Measurements from ENCODE around the gene PMEPA1.
A peak's percentile ranks its signal among the peaks of the same experiment; 100 is the strongest.

The PMEPA1 gene

DNA sequence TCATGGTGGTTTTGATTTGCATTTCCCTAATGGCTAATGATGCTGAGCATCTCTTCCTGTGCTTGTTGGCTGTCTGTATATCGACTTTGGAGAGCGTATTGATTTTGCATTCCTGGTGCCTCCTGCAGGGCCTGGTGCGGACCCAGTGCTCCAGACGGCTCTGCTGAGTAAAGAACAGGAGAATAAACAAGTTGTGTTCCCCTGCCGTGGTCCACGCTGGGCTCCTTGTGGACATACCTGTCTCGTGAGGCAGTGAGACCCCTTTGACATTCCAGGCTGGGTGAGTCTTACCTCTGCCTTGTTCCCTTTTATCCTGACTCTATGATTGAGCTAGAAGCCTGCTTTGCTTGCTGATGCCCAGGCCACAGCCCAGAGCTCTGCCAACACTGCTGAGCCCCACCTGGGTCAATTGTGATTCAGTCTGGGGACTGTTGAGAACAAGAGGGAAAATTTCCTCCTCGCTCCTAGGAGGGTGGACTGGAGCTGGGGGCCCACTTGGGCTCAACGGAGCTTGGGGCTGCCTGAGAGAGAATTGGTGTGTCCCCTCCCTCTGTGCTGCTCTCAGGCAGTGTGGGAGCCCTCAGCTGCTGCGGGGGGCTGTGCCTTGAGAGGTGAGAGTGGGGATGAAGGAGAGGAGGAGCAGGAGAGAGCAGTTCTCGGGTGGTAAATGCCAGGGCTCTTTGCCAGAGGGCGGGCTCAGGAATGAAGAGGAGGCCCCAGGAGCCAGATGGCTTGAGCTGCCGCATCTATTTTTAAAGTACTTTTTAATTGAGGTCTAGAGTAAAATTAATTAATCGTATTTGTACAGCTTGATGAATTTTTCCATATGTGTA is 43.7 kb upstream of the PMEPA1 start:
- in situ Hi-C loops (cut with MboI; ENCODE audit: low pct_unique_long_range_greater_than_20kb, low sequenced_read_pairs, unreplicated experiment), result no loop called here
- TF ChIP-seq, protein P1, sequence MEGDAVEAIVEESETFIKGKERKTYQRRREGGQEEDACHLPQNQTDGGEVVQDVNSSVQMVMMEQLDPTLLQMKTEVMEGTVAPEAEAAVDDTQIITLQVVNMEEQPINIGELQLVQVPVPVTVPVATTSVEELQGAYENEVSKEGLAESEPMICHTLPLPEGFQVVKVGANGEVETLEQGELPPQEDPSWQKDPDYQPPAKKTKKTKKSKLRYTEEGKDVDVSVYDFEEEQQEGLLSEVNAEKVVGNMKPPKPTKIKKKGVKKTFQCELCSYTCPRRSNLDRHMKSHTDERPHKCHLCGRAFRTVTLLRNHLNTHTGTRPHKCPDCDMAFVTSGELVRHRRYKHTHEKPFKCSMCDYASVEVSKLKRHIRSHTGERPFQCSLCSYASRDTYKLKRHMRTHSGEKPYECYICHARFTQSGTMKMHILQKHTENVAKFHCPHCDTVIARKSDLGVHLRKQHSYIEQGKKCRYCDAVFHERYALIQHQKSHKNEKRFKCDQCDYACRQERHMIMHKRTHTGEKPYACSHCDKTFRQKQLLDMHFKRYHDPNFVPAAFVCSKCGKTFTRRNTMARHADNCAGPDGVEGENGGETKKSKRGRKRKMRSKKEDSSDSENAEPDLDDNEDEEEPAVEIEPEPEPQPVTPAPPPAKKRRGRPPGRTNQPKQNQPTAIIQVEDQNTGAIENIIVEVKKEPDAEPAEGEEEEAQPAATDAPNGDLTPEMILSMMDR (IDR thresholded peaks at IDR 0.05; ENCODE audit: extremely low read depth, insufficient read depth, missing control alignments), result no peak
- DNase-seq (ENCODE audit: low spot score), result no peak

DNA sequence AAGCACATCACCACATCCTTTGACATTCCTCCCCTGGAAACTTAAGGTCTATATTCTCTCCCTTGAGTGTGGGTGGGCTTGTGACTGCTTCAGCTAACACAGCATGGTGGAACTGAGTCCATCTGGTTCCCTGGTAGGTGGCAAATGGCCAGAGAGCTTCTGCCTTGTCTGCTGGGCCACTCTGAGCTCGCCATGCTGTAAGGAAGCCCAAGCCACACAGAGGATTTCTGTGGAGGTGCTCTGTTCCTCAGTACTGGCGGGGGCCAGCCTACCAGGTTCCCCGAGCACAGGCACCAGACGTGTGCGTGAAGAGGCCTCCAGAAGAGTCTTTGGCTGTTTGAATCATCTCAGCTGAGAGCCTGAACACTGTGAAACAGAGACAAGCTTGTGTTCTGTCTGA is 41.6 kb upstream of the PMEPA1 start:
- TF ChIP-seq, protein P1 (IDR thresholded peaks at IDR 0.05; ENCODE audit: extremely low read depth, insufficient read depth, missing control alignments), result no peak
- in situ Hi-C loops (cut with MboI; ENCODE audit: low pct_unique_long_range_greater_than_20kb, low sequenced_read_pairs, unreplicated experiment), result no loop called here
- DNase-seq (ENCODE audit: low spot score), result no peak

DNA sequence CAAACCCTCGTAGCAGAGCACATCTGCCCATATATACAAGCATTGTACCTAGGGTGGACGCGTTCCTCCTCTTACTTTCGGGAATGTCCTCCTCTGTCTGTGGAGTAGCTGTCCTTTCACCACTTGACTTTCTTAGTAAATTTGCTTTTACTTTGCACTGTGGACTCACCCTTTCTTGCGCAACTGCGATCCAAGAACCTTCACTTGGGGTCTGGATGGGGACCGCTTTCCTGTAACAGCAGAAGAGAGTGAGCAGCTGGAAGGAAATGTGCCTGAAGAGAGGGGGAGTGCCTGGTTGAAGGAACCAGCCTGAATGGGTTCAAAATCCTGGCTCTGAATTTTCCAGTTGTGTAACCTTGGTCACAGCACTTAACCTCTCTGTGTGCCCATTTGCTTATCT is 40.1 kb upstream of the PMEPA1 start:
- TF ChIP-seq, protein P1 (IDR thresholded peaks at IDR 0.05; ENCODE audit: extremely low read depth, insufficient read depth, missing control alignments), result no peak
- DNase-seq (ENCODE audit: low spot score), result no peak
- in situ Hi-C loops (cut with MboI; ENCODE audit: low pct_unique_long_range_greater_than_20kb, low sequenced_read_pairs, unreplicated experiment), result no loop called here

DNA sequence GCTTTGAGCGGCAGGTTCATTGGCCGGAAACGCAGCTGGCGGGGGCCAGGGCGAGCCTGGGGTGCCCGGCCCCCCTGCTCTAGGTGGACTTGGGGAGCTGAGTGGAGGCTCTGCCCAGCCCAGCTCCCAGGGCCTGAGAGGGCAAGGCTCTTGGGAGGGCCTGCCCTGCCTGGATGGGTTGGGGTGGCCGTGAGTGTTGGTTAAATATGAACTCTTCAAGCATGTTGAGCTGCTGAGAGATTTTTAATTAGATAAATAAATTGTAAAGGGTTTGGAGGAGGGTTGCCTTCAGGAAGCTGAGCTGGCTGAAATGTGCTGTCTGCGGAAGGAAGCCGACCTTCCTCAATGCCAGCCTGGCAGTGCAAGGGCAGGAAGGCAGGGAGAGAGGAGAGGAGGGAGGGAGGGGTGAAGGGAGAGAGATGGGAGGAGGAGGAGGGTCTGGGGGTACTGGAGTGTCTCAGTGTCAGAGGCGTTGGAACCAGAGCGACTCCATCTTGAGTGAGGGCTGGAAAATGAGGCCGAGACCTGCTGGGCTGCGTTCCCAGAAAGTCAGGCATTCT is 39.4 kb upstream of the PMEPA1 start:
- in situ Hi-C loops (cut with MboI; ENCODE audit: low pct_unique_long_range_greater_than_20kb, low sequenced_read_pairs, unreplicated experiment), result no loop called here
- DNase-seq (ENCODE audit: low spot score), result no peak
- TF ChIP-seq, protein P1 (IDR thresholded peaks at IDR 0.05; ENCODE audit: extremely low read depth, insufficient read depth, missing control alignments), result no peak

DNA sequence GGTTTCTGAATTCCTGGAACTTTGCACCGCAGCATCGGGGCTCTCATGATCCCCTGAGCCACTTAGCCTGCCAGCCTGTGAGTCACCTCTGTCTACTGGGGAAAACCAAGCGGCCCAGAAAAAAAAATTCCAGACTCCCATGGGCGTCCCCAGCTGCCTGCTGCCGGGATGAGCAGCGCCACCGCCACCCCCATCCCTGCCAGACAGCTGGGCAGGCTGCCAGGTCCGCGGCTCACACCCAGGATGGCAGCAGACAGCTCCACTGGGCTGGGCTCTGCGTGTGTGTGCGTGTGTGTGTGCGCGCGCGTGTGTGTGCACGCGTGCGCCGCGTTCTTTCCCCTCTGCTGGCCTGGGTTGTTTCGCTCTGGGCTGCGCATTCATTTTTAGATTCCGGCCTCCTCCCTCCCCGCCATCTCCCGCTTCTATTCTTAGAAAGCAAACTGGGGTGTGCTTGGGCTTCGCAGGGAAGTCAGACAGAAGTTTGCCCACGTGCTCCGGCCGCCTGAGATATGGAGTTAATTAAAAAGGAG is 38.9 kb upstream of the PMEPA1 start:
- TF ChIP-seq, protein P1 (IDR thresholded peaks at IDR 0.05; ENCODE audit: extremely low read depth, insufficient read depth, missing control alignments), result no peak
- peak; percentile 71 for DNase-seq (ENCODE audit: low spot score)
- in situ Hi-C loops (cut with MboI; ENCODE audit: low pct_unique_long_range_greater_than_20kb, low sequenced_read_pairs, unreplicated experiment), result no loop called here

DNA sequence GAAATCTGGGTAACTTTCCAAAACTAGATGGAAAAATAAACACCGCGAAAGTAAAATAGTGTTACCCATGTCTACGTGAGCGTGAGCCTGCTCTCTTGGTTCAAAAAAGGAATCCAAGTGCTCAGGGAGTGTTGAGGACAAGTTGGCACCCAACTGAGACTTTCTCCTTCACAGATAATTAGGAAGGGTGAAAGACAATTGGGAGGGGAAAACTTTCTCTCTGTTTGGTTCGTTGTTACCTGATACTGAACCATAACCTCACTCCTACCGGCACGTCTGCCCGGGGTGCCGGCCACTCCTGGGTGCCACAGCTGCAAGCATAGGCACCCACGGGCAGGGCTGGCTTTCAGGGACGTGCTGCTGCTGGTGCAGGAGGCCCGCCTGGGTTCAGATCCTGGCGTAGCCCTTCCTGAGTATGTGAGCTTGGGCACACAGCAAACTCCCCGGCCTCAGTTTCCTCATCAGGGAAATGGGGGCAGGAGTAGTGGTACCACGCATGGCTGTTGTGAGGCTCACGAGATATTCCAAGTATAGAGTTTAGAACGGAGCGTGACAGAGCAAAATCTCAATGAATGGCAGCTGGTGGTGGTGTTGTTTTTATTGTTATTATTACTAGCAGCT is 38.2 kb upstream of the PMEPA1 start:
- in situ Hi-C loops (cut with MboI; ENCODE audit: low pct_unique_long_range_greater_than_20kb, low sequenced_read_pairs, unreplicated experiment), result no loop called here
- TF ChIP-seq, protein P1 (IDR thresholded peaks at IDR 0.05; ENCODE audit: extremely low read depth, insufficient read depth, missing control alignments), result no peak
- no peak for DNase-seq (ENCODE audit: low spot score)

Measured in GM13977 (cell line).